ENCODE data around the gene OBSCN.
A peak's percentile ranks its signal among the peaks of the same experiment; 100 is the strongest.

OBSCN gene

DNA sequence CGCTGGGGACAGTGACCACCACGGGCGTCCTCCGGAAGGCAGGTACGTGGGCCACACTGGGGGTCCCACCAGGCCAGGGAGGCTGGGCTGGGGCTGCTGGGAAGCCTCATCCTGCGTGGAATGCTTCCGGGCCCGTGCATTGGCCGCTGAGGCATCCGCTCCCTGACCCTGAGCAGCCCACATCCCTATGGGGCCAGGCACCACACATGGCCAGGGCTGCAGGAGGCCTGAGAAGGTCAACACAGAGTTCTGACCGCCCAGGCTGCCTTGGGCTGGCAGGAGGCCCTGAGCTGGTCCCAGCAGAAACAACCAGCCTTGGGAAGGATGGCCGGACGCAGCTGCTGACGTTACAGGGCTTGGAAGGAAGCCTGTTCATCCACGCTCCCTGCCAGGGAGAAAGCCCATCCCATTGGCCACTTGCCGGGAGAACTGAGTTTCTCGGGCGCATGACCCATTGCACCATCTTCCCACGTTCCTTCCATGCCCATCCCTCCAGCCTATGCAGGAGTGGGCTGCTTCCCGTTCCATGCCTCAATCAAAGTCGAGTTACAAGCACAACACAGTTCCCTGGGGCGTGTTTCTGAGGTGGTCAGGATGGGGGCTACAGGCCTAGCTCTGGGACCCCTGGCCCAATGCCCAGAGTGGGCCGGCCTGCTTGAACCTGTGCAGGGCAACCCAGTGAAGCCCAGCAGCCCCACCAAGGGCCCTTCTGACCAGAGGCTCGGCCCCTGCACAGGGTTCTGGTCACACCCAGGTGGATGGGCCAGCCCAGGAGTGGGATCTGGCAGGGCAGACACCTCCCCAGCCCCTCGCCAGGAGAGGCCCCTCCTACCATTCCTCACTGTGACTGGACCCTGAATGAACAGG, 167.1 kb downstream of the OBSCN start:
- DNase-seq (ENCODE audit: low read depth) = peak; percentile 99

GRCh38 chr1:228375578-228376261, 167.9 kb downstream of the OBSCN start:
- DNase-seq (ENCODE audit: low read depth) = no peak
- TF ChIP-seq CTCF (IDR thresholded peaks at IDR 0.05; ENCODE audit: low read length, missing control alignments) = no peak
- H3K4me3 ChIP-seq (replicated peaks; ENCODE audit: low read depth, low read length) = no peak overlapping the region

More for the DNA sequence above, 167.1 kb downstream of the OBSCN start:
- no peak for TF ChIP-seq CTCF (IDR thresholded peaks at IDR 0.05; ENCODE audit: low read length, missing control alignments)
- no peak overlapping the region for H3K4me3 ChIP-seq (replicated peaks; ENCODE audit: low read depth, low read length)

DNA sequence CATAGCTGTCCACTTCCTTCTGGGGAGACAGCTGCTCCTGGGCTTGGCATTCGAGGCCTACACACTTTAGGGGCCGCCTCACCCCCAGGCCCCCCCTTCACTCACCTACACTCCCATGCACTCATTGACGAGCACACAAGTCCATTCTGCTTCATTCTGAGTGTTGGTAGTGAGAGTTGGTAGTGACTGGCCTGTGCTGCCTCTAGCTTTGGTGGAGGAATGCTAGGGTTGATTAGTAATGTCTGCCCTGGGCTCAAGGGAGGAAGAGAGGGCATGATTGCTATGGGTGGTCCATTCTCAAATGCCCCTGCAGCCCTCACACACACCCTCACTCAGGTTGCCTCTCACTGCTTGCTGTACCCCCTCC, 168.4 kb downstream of the OBSCN start:
- peak; percentile 41 for DNase-seq (ENCODE audit: low read depth)
- no peak overlapping the region for H3K4me3 ChIP-seq (replicated peaks; ENCODE audit: low read depth, low read length)
- TF ChIP-seq CTCF (IDR thresholded peaks at IDR 0.05; ENCODE audit: low read length, missing control alignments) = no peak

DNA sequence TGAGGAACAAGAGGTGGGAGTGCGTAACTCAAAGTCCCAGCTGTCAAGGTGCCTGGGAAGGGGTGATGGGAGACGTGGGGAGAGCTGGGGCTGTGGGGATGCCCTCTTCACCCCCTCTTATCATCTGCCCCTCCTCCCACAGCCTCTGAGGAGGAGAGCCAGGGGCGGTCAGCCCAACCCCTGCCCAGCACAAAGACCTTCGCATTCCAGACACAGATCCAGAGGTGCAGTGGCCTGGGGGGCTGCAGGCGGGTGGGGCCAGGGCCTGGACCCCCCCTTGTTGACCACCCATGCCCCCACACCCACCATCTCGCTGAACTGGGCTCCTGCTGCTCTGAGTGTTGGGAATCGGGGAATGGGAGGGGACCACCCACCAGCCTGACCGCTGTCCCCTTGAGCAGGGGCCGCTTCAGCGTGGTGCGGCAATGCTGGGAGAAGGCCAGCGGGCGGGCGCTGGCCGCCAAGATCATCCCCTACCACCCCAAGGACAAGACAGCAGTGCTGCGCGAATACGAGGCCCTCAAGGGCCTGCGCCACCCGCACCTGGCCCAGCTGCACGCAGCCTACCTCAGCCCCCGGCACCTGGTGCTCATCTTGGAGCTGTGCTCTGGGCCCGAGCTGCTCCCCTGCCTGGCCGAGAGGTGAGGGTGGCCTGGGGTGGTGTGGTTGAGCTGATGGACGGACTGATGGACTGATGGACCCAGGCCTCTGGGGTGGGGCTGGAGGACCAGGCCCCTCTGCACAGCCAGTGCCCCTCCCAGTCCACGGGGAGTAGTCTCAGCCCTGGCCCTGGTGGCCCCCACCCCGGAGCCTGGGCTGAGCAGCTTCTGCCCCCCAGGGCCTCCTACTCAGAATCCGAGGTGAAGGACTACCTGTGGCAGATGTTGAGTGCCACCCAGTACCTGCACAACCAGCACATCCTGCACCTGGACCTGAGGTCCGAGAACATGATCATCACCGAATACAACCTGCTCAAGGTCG, 169.1 kb downstream of the OBSCN start:
- no peak for DNase-seq (ENCODE audit: low read depth)
- TF ChIP-seq CTCF (IDR thresholded peaks at IDR 0.05; ENCODE audit: low read length, missing control alignments) = no peak

DNA sequence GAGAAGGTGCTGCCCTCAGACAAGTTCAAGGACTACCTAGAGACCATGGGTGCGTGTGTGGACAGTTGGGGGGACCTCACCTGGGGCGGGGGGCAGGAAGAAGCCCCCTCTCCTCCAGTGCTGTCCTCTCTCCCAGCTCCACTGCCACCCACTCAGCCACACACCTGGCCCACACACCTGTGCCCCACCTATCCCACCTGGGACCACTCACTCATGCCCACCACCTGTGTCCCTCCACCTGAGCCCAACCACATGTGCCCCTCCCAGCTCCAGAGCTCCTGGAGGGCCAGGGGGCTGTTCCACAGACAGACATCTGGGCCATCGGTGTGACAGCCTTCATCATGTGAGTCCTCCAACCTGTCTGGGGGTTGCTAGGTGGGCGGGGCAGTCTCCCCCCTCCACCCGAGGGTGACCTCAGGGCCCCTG, 169.8 kb downstream of the OBSCN start:
- no peak for TF ChIP-seq CTCF (IDR thresholded peaks at IDR 0.05; ENCODE audit: low read length, missing control alignments)
- DNase-seq (ENCODE audit: low read depth) = no peak
- no peak overlapping the region for H3K4me3 ChIP-seq (replicated peaks; ENCODE audit: low read depth, low read length)

More for the DNA sequence above, 169.1 kb downstream of the OBSCN start:
- H3K4me3 ChIP-seq (replicated peaks; ENCODE audit: low read depth, low read length) = no peak overlapping the region

GRCh38 chr1:228378090-228378872, 170.4 kb downstream of the OBSCN start:
- peak; percentile 46 for TF ChIP-seq CTCF (IDR thresholded peaks at IDR 0.05; ENCODE audit: low read length, missing control alignments)
- peak; percentile 87 for DNase-seq (ENCODE audit: low read depth)
- peak overlapping the region; percentile 61 for H3K4me3 ChIP-seq (replicated peaks; ENCODE audit: low read depth, low read length)
